Stimulated activated CD8-positive, alpha-beta memory T cell treated with anti-CD3 and anti-CD28 coated beads, Interleukin-12 subunit alpha, Interleukin-12 subunit beta, amount 100 ng/mL, for 1 hour (primary cell): ENCODE measurements around the gene CASQ1.

ENCODE experiments used
- DNase-seq: peaks from one replicate; pipeline ENCODE4 v3.0.0-alpha.2; 2020; ENCODE audit warnings: low read depth

The CASQ1 gene

GRCh38 chr1:160227034-160227433 is 36.7 kb downstream of the CASQ1 start:
- no peak for DNase-seq

GRCh38 chr1:160227561-160227960 is 37.2 kb downstream of the CASQ1 start:
- DNase-seq, result no peak

- no peak for DNase-seq
Measured at GRCh38 chr1:160228431-160228830, 38.1 kb downstream of the CASQ1 start.

GRCh38 chr1:160232911-160233310 is 42.5 kb downstream of the CASQ1 start:
- DNase-seq, result no peak

GRCh38 chr1:160236806-160237205 is 46.4 kb downstream of the CASQ1 start:
- DNase-seq, result no peak

GRCh38 chr1:160237558-160237957 is 47.2 kb downstream of the CASQ1 start:
- DNase-seq, result no peak

GRCh38 chr1:160238408-160238807 is 48.0 kb downstream of the CASQ1 start:
- no peak for DNase-seq

GRCh38 chr1:160239582-160240299 is 49.4 kb downstream of the CASQ1 start:
- DNase-seq, result no peak

- DNase-seq, result no peak
Measured at GRCh38 chr1:160243767-160244166, 53.4 kb downstream of the CASQ1 start.

- DNase-seq, result no peak
Measured at GRCh38 chr1:160244209-160244608, 53.8 kb downstream of the CASQ1 start.

GRCh38 chr1:160245434-160245833 is 55.1 kb downstream of the CASQ1 start:
- no peak for DNase-seq

GRCh38 chr1:160247053-160247452 is 56.7 kb downstream of the CASQ1 start:
- DNase-seq, result no peak

GRCh38 chr1:160251011-160251410 is 60.6 kb downstream of the CASQ1 start:
- no peak for DNase-seq
